ENCODE data around the gene TMEM151A.
A peak's percentile ranks its signal among the peaks of the same experiment; 100 is the strongest.

TMEM151A gene

GRCh38 chr11:66291706-66292542, at the start of gene TMEM151A:
TSS of gene TMEM151A (plus strand) at chr11:66291894. CDS start at chr11:66292014, 120 bp downstream.
- peaks cover 40% of the 10 kb centered on the region for H3K4me1 Mint-ChIP-seq
- H3K36me3 Mint-ChIP-seq (ENCODE audit: low read depth) = no peaks in the 10 kb centered on the region
- no peak for TF ChIP-seq CTCF (IDR thresholded peaks at IDR 0.05)
- peaks cover 66% of the 10 kb centered on the region for H3K27me3 Mint-ChIP-seq (ENCODE audit: low read depth, poor library complexity)
- H3K9me3 Mint-ChIP-seq = no peaks in the 10 kb centered on the region
- peak; percentile 46 for DNase-seq
- no peak within 1 kb of the TSS for H3K27ac Mint-ChIP-seq
- H3K4me3 Mint-ChIP-seq = peak within 1 kb of the TSS; percentile 94

- peaks cover 4% of the 10 kb centered on the region for H3K36me3 Mint-ChIP-seq (ENCODE audit: low read depth)
- no peaks in the 10 kb centered on the region for H3K9me3 Mint-ChIP-seq
- no peak for TF ChIP-seq CTCF (IDR thresholded peaks at IDR 0.05)
- H3K4me3 Mint-ChIP-seq = no peak overlapping the region
- peaks cover 3% of the 10 kb centered on the region for H3K27me3 Mint-ChIP-seq (ENCODE audit: low read depth, poor library complexity)
- peak overlapping the region; percentile 32 for H3K27ac Mint-ChIP-seq
- no peaks in the 10 kb centered on the region for H3K4me1 Mint-ChIP-seq
- DNase-seq = no peak
Measured at GRCh38 chr11:66242095-66242765, 49.5 kb upstream of the TMEM151A start.

- Mint-ChIP-seq H3K27ac (peak overlapping the region; percentile 89), H3K36me3 (ENCODE audit: low read depth) (peaks cover 8% of the 10 kb centered on the region), H3K27me3 (ENCODE audit: low read depth, poor library complexity) (peaks cover 3% of the 10 kb centered on the region), H3K4me1 (no peaks in the 10 kb centered on the region), H3K9me3 (no peaks in the 10 kb centered on the region), H3K4me3 (no peak overlapping the region)
- DNase-seq = no peak
- TF ChIP-seq CTCF (IDR thresholded peaks at IDR 0.05) = no peak
Measured at GRCh38 chr11:66243782-66244535, 47.7 kb upstream of the TMEM151A start.

DNA sequence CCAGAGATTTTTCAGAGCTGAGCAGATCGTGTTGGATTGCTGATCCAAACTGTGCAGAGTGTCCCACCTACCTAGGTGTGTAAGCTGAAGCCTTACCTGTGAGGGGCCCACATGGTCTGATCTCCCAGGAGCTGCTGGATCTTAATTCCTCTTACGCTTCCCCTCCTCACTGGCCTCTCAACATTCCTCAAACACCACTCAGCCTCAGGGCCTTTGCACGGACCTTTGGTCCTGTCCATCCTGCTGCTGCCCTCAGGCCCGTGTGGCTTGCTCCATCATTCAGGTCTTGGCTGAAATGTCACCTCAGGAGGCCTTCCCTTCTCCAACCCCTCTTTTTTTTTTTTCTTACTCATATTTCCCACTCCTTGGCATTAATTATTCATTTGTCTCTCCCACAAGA, 44.4 kb upstream of the TMEM151A start:
- DNase-seq = no peak
- Mint-ChIP-seq H3K27ac (no peak overlapping the region), H3K4me3 (no peak overlapping the region), H3K9me3 (no peaks in the 10 kb centered on the region), H3K4me1 (peaks cover 14% of the 10 kb centered on the region), H3K36me3 (ENCODE audit: low read depth) (peaks cover 15% of the 10 kb centered on the region), H3K27me3 (ENCODE audit: low read depth, poor library complexity) (peaks cover 3% of the 10 kb centered on the region)
- no peak for TF ChIP-seq CTCF (IDR thresholded peaks at IDR 0.05)

- Mint-ChIP-seq H3K27ac (no peak overlapping the region), H3K9me3 (no peaks in the 10 kb centered on the region), H3K4me3 (no peak overlapping the region), H3K4me1 (peaks cover 18% of the 10 kb centered on the region), H3K36me3 (ENCODE audit: low read depth) (peaks cover 15% of the 10 kb centered on the region), H3K27me3 (ENCODE audit: low read depth, poor library complexity) (peaks cover 3% of the 10 kb centered on the region)
- no peak for TF ChIP-seq CTCF (IDR thresholded peaks at IDR 0.05)
- no peak for DNase-seq
Measured at GRCh38 chr11:66247801-66248200, 43.9 kb upstream of the TMEM151A start.

Measured in nephron progenitor cell (in vitro differentiated cells).